IPS-NIHi11 (cell line): ENCODE data around the gene EVA1B.

Experiments used
- DNase-seq: peaks from one replicate; pipeline ENCODE4 v3.0.0; 2012; ENCODE audit warnings: mixed read lengths, low spot score

Gene EVA1B, protein sequence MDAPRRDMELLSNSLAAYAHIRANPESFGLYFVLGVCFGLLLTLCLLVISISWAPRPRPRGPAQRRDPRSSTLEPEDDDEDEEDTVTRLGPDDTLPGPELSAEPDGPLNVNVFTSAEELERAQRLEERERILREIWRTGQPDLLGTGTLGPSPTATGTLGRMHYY

DNA sequence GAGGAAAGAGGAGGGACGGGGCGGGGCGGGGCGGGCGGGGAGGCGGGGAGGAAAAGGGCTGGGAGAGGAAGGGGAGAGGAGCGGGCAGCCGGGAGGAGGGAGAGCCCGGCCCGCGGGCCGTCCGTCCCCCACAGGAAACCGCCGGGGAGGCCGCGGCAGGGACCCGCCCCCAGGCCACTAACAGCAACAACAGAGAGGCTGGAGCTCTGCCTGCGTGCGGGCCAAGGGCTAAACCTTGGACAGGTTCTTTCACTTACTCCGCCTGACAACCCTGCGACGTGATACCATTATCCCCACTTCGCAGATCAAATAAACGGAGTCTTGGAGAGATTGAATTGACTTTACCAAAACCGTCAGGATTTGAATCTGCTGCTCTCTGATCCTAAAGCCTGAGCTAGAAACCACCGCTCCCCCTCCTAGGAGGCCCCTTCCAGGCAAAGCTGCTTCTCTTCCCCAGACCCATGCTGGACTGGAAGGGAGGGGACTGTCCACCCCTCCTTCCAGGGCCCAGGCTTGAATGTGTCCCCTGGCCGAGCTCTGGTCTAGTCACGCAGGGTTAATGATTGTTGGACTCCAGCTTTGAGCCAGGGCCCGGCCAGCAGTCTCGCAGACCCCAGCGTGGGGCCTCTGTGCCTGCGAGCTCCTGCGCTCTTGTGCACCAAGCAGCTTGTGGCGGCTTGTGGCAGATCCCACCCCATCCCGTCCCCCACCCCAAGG lies at the start of gene EVA1B:
Gene EVA1B, minus strand, starts transcription at position 10 of the 717 bp plus-strand sequence. CDS start 608 bp downstream, outside the sequence.
- peak; percentile 88 for DNase-seq

DNA sequence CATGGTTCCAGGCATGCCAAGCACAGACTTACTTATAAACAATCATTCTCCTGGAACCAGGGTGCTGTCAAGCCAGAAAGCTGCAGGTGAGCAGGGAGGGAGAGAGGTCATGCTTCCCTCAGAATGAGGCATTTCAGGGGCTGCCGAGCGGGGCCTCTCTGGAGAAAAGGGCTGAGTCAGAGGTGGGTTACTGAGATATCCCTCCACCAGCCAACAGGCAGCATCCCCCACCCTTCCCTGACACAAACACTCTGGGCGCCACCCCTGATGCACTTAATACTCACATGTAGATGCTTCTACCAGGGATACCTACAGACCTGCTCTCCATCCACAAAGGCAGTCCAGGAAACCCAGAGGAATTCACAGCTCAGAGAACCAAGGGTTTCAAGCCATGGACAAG lies 49.2 kb upstream of the EVA1B start:
- no peak for DNase-seq

DNA sequence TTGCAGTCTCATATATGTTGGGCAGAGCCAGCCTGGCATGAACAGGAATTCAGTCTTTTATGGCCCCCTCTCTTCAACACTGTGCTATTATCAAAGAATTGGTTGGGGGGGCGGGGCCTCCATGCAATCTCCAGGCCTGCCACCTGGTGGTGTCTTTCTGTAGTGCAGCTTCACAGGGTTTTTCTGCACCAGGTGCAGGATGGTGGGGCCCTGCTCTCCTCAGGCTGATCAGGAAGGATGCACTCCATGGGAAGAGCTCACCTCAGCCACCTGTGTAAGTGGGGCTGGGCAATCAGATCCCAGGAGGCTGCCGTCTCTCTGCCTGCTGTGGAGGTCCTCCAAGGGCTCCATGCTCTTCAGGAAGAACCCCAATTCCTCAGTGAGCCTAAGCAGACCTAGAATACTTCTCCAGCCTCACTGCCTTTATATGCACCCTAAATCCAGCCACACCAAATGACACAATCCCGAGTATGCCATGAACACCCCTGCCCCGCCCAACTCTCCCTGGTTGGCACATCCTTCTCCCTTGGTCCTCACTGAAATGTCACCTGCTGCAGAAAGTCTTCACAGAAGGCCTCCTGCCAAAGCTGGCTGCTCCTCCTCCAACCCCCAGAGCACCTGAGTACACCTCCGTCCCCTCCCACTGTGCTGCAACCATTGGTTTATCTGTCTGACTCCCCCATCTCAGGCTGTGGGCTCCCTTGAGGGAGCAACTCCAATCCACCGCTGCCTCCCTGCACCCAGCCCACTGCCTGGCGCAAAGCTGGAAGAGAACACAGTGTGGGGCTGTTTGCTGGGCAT lies 45.8 kb upstream of the EVA1B start:
- DNase-seq = peak; percentile 91

DNA sequence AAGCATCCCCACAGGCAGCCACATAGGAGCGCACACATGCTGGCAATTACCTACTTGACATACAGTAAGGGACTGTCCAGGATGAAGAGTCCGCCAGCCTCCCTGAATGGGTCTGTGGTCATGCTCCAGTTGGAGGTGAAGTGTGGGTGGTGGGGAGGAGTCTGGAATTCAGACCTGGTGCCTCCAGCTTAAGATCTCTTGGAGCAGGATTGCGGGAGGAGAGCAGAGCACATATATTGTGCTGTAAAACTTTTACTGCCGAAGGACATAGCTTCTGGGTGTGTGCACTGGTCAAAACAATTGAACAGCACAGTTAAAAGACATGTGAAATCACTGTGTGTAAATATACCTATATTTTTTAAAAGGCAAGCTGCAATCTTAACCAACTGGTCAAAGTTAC lies 44.4 kb upstream of the EVA1B start:
- DNase-seq = no peak

DNA sequence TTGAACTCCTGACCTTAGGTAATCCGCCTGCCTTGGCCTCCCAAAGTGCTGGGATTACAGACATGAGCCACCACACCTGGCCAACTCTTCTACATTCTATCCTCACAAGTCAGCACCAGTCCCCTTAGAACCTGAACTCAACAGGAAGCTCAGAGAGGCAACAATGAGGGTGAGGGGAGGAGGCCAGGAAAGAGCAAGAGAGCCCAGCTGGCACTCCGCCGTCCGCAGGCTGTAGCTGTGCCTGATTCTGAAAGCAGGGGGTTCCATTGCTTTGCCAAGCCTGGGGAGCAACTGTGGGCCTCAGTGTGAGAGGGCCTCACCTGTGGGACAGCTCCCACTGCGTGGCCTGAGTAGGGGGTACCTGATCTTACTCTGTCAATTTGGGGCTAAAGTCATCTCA lies 43.6 kb upstream of the EVA1B start:
- no peak for DNase-seq

DNA sequence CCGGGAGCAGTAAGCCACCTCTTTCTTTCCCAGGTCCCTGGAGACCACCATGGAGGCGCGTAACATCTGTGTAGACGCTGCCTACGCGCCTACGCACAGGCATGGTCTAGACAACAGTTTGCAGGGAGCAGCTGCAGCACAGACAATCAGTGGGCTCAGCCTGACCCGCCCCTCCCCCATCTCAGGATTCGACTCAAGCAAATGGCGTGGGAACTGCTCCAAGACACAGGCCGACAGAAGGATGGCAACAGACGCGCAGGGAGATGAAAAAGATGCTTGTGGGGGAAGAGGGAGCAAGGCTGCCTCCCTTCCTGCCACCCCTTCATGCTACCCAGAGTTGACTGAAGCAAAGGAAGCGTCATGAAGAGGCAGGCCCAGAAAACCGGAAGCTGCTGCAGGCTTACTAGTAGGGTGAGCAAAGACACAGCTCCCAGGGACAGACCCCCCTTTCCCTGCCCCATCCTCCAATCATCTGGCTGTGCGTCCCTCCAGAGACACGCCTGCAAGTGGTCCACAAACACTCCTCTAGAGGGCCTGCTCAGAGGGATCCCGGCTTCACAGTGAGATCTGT lies 42.7 kb upstream of the EVA1B start:
- DNase-seq = peak; percentile 50

DNA sequence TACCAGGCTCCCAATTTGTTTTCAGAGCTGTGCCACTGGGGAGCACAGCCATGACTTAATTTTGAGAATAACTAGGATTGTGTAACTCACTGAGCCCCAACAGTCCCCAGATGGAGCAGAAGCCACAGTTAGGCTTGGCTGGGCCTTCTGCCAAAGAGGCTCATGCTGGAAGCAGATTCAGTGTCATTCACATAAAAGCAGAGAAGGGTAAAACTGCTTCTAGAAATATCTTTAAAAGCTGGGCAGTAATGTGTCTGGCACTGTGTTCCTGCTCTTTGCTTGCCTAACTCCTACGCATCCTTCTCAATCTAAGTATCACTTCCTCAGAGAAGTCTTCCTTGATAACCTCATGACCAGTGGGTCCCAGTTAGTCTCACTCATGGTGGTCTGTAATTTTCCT lies 41.9 kb upstream of the EVA1B start:
- DNase-seq = no peak

DNA sequence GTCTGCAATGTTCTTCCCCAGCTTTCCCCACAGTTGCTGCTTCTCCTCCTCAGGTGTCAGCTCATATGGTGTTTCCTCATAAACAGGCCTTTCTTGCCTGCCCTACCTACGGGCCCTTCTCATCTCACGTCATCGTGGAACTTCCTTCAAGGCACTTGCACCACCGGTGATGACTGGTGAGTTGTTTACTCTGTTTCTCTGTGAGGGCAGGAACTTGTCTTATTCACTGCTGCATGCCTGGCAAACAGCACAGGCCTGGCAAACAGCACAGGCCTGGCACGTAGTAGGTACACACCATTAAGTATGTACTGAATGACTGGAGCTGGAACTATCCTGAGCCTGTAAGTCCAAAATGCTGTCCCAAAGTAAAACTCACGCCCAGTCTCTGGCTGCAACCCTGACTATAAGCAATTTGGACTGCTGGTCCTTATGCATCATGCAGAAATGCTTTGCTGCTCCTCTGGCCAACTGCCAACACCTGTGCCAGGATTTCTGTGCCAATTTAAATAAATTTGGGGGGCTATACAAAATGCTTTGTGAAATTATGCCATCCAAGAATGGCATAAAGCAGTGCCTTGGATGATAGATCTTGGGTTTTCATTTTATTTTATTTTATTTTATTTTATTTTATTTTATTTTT lies 36.6 kb upstream of the EVA1B start:
- no peak for DNase-seq

DNA sequence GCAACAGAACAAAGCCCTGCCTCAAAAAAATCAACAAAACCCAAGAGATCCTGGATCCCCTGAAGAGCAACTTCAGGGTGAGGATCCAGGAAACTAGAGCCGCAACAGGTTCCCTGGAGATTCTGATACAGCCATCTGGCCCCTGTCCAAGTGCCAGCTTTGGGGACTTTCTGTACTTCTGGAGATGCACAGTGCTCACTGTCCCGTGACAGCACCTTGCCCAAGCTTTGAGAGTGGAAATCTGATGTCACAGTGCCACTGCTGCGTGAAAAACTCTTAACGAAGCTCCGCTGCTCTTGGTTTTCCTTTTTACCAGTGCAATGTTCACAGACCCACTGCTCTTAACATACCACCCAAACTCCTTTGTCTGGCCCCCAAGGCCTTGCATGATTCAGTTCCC lies 35.9 kb upstream of the EVA1B start:
- DNase-seq = no peak

DNA sequence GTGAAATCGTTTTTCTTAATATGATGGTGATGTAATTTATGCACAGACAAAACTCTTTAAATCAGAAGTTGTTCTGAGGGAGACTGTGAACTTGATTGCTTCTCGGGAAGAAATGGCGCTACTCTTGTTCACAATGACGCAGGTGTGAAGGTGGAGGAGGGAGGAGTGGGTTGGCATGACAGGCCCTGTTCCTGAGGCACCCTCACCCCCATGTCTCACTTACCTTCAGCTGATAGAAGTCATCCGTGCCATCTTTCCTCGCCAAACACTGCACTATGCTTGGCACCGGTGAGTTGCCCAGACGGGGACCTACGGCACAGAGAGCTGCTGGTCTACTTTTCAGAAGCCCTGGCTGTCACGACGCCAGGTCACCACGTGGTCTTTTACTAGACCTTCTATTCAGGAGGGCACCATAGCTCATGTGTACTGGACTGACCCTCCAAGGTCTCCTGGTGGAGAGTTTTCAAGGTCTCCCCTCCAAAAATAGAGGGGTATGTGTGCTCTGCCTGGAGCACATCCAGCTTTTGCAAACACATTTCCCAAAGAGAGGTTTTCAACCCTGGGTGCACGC lies 35.2 kb upstream of the EVA1B start:
- no peak for DNase-seq

DNA sequence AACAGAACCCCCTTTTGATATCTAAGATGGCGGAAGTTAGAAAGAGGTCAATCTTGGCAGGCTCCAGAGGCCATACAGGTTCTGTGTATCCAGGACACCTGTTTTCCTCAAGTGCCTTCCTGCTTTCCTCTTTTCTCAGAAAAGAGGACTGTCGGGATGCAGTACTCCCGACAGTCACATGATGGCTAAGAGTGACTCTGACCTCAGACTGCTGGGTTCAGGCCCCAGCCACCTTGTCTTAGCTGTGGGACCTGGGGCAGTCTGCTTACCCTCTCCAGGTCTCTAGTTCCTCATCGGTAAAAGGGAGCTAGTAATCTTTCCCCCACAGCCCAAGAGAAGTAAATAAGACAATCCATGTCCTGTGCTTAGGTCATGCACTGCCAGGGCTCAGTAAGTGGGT lies 32.4 kb upstream of the EVA1B start:
- no peak for DNase-seq

DNA sequence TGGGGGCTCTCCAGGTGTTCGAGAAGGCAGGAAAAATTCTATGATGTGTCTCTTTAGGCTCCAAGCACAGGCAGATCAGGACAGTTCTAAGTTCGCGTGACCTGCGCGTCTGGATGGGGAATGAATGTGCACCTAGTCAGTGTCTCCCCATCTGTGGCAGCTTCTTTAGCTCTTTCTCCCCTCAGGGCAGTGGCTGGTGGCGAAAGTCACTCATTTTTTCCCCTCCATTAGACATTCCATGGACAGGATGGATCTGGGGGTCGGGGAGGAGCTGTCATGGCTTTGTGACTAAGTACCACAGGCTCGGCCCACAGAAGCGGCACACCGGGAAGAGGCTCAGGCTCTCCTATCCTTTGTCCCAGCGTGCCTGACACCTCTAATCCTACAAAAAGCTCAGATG lies 31.0 kb upstream of the EVA1B start:
- DNase-seq = no peak

DNA sequence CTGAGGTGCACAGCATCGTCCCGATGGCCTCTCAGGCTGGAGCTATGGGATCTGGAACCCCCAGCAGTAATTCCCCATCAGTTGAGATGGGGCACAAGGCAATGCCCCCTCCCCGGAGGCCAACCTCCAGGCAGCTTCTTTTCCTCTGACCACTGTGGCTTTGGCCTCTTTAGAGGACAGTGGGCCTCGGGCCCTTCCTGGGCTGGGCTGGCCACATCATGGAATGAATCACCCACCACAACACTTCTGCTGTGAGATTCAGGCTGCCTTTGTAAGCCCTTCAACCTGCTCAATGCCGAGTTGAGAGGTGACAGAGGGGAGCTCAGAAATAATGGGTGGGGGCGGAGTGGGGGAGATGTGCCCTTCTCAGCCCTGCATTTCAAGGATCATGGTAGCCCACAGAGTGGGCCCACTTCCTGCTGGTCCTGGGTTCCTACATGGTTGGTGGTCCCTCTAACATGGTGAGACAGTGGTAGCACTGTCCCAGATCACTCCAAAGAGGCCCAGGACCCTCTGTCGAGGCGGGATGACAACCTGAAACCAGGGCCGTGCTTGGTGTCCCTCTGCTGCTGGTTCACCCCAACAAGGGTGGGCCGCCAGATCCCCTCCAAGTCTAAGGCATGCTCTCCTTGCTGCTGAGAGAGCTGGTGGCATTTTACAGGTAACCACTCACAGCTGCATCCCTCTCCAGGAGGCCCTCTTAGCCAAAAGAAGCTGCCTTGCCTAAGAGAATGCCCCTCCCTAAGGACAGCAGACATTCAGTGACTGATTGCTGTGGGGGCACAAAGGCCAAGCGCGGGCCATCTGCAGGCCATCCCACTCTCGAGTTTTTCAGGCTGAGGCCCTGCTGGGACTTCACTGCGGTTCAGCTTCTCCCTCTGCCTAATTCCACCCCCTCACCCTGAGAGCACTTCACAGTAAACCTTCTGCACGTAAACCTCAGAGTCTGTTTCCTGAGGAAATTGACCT lies 29.7 kb upstream of the EVA1B start:
- no peak for DNase-seq

DNA sequence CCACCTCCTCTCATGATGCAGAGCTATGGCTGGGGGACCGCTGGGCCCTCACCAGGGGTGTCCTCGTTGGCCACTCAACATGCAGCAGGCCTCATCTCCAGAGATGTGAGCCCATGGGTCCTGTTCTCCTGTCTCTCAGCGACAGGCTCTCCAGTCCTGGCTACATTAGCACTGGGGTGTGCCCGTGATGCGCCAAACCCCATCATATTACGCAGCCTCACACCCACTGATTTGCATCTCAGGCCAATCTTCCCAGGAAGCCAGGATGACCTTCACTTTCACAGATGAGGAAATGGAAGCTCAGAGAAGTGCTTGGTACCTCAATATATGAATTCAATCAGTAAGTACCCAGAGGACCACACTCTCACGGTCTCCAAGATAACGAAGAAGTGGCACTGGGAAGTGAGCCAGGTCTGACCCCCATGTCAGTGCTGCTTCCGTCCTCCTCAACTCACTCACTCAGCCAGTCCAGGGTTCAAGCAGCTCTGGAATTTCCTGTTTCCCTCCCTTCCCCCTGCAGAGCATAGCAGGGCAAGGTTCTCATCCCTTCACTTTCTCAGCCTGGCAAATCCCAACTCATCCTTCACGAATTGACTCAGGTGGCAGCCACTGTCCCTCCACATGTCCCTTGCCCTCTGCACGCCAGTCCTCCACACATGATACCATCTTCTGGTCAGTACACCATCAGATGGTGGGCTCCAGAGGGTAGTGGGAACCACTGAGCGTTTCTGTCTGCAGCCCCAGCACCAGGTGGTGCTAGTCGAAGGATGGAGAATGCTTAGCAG lies 28.9 kb upstream of the EVA1B start:
- DNase-seq = no peak

DNA sequence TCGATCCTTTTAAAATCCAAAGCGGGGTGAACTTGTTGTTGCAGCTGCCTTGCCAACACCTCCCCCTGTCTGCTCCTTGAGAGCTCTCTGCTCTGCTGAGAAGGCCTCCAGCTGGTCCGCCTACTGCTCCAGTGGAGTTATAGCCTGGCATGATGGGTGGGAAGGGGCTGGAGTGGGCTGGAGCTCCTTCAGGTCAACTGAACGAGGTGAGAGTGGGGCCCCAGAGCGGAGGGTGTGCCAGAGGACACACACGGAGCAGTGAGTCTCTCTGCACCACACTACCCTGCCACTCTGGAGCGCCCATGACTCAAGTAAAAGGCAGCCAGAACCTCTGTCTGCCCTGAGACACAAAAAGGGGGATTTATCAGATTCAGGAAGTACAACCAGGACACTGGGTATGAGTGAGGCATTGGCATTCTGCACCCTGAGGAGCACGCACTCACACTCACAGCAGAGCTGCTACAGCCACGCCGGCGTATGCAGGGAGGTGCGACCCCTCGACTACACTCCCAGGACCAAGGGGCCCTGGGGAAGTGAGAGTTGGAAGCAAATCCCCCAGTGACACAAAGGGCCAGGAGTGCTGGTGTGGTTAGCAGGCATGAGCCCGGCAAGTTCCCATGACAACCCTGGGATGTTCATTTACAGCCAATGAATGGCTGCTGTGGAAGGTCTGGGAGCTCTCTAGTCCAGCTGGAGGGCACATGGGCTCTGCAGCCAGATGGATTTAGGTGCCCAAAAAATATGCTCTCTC lies 28.0 kb upstream of the EVA1B start:
- DNase-seq = peak; percentile 47

DNA sequence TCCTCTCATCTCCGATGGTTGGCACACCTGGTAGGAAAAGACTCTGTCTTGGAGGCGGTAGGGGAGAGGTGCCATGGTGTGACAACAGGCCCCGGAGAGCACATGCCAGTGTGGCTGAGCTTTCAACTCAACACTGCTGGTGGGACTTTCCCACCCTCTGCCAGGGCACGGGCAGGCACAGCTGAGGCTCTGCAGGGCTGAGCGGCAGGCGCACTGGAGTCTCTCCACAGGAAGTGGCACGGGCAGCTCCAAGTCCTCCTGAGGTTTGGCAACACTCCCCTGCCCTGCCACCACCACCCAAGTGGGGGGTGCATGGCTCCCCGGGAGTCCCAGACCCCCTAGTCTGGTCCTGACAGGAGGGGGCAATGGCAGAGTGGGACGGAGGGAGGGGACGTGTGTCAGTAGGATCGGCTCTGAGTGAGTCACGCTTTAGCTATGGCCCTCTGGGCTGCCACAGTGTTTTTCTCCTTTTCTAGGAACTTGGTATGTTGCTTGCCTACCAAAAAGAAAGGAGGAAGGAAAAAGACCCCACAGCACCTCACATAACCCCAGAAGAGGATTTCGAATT lies 27.3 kb upstream of the EVA1B start:
- DNase-seq = no peak

DNA sequence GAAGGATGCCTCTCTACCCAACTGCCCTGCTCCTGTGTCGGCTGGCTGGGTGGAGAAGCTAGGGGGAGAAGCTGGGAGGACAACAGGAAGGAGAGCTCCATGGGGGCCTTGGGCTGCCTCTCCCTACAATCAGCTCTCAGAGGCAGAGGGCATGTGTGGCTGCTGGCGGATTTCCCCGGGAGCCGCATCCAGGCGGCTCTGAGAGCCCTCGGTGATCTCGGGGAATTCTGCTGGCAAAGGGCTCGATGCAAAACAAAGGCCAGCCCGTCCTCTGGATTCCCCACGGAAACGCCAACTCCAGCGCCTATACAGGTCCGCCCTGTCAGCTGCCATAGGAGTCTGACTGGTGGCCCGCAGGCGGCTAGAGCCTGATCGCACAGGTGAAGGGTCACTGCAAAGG lies 26.4 kb upstream of the EVA1B start:
- DNase-seq = no peak

DNA sequence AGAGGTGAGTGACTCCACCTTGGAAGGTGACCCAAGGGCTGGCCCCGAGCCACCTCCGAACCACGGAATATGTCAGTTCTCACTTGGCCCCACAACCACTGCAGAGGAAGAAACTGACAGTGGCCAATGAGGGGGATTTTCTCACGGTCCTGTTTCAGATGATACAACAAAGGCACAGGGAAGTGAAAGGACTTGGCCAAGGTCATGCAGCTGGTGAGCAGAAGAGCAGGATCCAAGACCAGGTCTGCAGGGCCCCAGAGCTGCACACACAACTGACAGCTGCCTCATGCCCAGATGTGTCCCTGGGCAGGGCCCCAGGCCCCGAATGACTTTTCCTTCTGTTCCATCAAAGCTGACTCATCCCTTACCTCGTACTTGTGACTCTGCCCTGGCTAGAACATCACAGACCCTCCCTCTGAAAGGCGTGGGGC lies 25.8 kb upstream of the EVA1B start:
- no peak for DNase-seq
